Measurements from ENCODE around the gene ZRANB1. TPM values are rescaled to one million over a fixed set of nuclear protein-coding genes. Genes with fewer than 3 reads are reported as not detected.

The ZRANB1 gene
- total RNA-seq, 3 donors from 2014 or later = 12.4 to 13.3 (median 13.0) TPM

DNA sequence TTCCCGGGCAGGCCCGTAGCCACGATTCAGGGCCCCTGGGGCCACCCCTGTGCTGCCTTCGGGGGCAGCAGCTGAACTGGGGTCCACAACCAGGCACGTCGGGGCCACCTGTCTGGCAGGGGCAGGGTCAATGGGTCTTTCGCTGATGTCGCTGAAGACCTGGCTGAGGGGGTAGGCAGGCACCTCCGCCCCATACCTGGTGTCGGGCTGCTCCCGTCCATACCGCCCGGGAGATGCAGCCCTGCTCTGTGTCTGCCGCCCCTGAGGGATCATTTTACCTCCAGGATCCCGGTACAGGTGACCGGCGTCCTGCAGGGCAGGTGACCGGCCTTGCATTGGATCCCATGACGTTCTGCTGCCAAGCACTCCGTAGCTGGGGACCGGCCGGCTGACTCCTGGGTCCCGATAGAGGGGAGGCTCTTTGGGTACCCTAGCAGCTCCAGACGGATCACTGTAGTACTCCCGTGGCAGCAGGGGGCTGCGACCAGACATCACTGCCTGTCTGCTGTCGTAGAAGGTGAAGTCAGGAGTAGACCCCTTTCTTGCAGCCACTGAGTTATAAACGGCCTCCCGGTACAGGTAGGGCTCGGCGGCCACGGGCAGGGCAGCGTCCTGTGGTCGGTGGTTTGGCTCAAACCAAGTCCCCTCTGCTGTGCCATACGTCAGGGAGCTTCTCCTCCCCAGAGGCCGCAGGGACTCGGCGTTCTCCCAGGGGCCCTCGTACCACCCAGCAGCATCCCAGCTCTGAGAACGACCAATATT, 85.2 kb downstream of the ZRANB1 start:
- DNase-seq (no peak), ATAC-seq (no peak)
- Mint-ChIP-seq H3K4me3 (no peak overlapping the region), H3K27me3 (ENCODE audit: low read depth) (no peaks in the 10 kb centered on the region), H3K4me1 (ENCODE audit: low read depth) (no peaks in the 10 kb centered on the region), H3K36me3 (ENCODE audit: insufficient read depth) (no peaks in the 10 kb centered on the region), H3K9me3 (no peaks in the 10 kb centered on the region)

DNA sequence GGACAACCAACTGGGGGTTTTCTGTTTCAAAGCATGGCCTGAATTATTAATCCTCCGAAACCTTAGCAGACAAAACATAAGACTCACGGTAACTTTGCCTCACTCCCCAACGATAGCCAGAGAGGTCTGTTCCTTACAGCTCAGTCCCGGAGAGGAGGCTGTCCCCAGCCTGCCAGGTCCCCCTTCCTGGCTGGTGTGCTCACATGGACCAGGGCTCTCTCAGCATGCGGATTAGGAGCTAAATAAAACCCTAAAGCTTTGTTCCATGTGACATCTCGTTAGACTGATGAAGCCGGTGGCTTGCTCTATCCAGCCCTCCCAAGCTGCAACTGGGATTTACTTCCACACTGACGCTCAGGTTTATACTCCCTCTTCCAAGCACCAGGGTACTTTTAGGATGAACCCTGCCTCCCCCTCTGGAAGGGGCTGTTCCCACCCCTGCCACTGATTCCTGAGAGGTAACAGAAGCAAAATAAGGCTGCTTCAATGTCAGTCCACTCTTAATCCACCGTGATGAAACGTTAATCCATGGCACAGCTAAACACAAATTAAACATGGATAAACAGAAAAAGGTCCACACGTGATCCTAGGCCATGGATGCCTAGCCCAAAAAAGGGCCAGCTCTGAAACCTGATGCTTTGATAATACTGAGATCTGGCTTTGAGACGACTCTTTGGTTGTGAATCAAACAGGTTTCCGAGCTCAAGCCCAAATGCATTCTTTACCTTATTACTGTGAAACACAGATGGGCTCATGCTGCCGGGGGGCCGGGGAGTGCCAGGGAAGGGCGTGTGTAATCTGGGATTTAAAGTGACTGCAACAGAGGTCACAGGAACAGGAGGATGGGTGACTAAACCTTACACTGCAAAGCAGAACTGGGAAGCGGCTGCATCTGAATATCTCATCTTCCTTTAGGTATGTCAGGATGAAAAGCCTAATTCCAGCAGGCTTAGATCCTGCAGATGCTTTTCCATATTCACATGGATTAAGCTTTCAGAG, 86.2 kb downstream of the ZRANB1 start:
- Mint-ChIP-seq H3K36me3 (ENCODE audit: insufficient read depth) (no peaks in the 10 kb centered on the region), H3K9me3 (no peaks in the 10 kb centered on the region), H3K4me1 (ENCODE audit: low read depth) (no peaks in the 10 kb centered on the region), H3K4me3 (no peak overlapping the region), H3K27me3 (ENCODE audit: low read depth) (no peaks in the 10 kb centered on the region)
- DNase-seq (no peak), ATAC-seq (no peak)

DNA sequence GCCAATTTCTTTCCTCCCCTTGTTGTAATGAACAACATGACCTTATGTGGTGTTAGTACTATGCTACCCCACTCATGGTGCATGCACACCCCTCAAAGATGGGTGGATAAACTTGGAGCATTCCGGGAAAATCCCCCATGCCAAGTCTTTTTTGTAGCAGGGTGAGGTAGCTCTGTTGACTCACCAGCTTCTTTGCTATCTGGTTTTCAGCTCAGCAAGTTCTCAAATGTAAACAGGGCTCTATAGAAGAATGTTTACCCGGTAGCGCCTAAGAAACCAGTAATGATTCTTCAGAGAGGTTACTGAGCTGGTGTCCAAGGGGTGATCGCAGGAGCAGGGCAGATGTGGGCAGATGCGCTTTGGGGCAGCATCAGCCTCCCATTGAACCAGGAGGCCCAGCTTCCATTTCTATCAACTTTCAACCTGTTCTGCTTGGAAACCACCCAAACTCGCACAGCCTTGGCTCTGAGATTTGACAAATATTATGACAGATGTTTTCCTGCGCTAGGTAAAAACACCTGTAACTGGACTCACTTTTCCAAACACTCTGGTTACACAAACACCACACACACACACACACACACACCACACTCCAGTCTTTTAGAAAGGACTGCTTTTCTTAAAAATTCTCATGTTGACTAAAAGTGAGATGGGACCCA, 87.8 kb downstream of the ZRANB1 start:
- H3K27me3 Mint-ChIP-seq (ENCODE audit: low read depth) = no peaks in the 10 kb centered on the region
- no peak for ATAC-seq

DNA sequence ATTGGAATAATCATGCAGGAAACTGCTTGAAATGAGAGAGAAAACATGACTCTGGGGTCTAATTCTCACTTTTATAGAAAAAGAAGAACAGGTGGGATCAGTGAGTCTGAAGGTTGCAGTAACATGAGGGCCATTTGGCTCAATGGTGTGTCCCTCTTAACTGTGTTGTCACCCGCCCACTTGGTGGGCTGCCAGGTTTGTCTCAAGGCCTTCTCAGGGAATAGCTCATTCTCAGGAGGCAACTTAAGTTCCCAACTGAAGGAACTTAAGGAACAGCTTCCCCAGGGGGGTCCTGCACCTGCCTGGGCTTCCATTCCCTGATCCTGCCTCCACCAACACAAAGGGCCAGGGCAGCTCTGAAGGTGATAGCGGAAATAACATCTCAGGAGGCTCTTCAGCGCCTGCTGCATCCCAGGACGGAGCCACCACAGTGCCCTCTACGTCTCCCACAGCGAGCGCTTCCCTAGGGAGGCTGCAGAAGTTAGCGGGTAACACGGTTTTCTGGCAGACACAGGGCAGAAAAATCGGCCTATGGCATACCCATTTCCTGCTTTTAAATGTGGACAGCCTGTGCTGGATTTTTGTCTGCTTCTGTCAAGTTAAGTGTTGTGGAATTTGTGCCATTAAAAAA, 88.8 kb downstream of the ZRANB1 start:
- H3K36me3 Mint-ChIP-seq (ENCODE audit: insufficient read depth) = no peaks in the 10 kb centered on the region
- H3K4me1 Mint-ChIP-seq (ENCODE audit: low read depth) = no peaks in the 10 kb centered on the region
- no peaks in the 10 kb centered on the region for H3K9me3 Mint-ChIP-seq
- H3K27me3 Mint-ChIP-seq (ENCODE audit: low read depth) = peaks cover 1% of the 10 kb centered on the region
- no peak for ATAC-seq
- no peak for DNase-seq
- no peak overlapping the region for H3K4me3 Mint-ChIP-seq

More for the DNA sequence above, 87.8 kb downstream of the ZRANB1 start:
- Mint-ChIP-seq H3K4me3 (no peak overlapping the region), H3K4me1 (ENCODE audit: low read depth) (no peaks in the 10 kb centered on the region), H3K36me3 (ENCODE audit: insufficient read depth) (no peaks in the 10 kb centered on the region), H3K9me3 (no peaks in the 10 kb centered on the region)
- DNase-seq = no peak

DNA sequence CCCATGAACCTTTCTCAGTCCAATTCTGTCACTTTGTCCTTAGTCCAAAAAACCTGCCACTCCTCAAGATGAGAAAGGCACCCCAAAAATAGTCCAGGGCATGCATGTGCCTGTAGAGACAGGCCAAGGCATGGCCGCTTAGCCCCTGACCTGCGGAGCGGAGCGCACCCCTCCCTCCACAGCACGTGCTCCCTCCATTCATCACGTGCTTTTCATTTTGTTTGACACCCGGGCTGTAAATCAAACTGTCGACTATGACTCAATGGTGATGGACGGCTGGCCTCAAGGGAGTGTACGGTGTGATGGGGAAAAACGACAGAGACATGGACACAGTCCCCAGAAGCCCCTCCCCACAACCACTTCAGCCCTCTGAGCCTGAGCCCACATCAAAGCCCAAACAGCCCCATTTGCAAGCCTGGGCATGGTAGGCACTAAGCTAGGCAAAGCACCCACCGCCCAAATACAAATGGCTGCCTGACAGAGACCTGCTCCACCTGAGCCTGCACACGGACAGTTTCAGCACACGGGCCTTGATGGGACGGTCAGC, 90.6 kb downstream of the ZRANB1 start:
- Mint-ChIP-seq H3K4me3 (no peak overlapping the region), H3K9me3 (no peaks in the 10 kb centered on the region), H3K4me1 (ENCODE audit: low read depth) (no peaks in the 10 kb centered on the region), H3K27me3 (ENCODE audit: low read depth) (peaks cover 1% of the 10 kb centered on the region), H3K36me3 (ENCODE audit: insufficient read depth) (no peaks in the 10 kb centered on the region)
- no peak for DNase-seq
- ATAC-seq = no peak

DNA sequence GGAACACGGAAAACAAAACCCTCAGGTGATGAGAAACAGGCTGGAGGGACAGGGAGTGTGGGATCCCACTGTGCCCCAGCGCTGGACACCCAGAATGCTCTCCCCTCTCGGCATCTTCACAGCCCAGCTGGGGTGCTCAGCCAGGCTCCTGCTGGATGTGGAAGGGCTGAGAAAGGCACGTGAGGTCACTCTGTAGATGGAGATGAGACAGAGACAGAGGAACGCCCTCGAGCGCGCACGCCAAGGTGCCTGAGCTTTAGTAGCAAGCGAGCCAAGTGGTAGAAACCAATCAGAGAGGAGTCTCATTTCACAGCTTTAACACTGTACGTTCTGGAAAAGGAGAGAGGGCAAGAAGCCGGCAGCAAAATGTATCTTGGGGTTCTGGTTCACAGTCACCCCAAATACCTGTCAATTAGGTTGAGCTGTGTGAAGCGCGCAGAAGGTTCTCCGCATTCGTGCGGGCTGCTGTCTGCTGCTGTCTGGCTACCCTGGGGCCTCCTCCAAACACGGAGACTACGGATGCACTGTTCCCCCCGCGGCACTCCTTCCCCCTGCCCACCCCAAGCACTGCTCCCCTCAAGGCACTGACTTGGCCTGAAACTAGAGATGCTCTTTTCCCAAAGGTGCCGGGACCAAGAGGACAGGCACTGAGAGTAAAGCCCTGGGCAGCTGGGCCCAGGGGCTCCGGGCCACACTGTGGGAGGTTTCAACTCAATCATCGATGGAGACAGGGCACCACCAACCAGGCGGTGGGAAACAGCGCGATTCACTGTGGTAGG, 91.4 kb downstream of the ZRANB1 start:
- Mint-ChIP-seq H3K27me3 (ENCODE audit: low read depth) (peaks cover 1% of the 10 kb centered on the region), H3K9me3 (no peaks in the 10 kb centered on the region), H3K4me3 (no peak overlapping the region), H3K36me3 (ENCODE audit: insufficient read depth) (no peaks in the 10 kb centered on the region), H3K4me1 (ENCODE audit: low read depth) (no peaks in the 10 kb centered on the region)
- ATAC-seq (no peak), DNase-seq (no peak)

DNA sequence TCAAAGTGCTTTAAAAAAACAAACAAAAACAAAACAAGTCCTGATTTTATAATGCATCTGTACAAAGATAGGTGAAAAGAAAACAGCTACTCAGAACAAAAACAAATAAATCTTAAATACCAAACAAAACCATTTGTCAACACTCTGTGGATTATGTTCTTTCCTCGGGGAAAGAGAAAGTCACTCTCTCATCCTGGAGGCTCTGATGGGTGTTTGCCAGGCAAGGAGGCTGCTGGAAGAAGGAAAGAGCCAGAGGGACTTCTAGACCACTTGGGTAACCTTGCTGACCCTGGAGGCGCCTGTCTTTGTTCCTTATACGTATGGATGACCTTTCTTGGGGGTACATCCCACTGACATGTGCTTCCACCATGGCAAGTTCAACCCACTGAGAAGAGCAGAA, 92.8 kb downstream of the ZRANB1 start:
- H3K4me3 Mint-ChIP-seq = no peak overlapping the region
- peaks cover 1% of the 10 kb centered on the region for H3K27me3 Mint-ChIP-seq (ENCODE audit: low read depth)
- no peaks in the 10 kb centered on the region for H3K36me3 Mint-ChIP-seq (ENCODE audit: insufficient read depth)
- DNase-seq = no peak
- ATAC-seq = no peak
- no peaks in the 10 kb centered on the region for H3K9me3 Mint-ChIP-seq
- H3K4me1 Mint-ChIP-seq (ENCODE audit: low read depth) = no peaks in the 10 kb centered on the region

DNA sequence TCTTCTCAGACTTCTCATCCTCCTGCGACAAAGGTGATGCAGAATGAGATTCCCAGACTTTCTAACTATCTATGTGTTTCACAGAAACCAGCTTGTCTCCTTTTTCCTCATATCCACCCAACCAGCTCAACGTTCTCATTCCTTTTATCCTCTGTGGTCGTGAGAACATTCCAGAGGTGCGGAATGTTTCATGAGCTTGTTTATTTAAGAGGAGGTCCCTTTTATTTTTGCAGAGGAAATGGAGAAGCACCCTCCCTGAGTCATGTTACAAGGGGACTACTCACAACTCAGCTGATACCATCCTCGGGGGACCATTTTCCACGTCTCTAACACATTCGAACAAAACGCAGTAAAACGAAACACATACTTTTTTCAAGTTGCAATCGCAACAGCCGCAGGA, 93.2 kb downstream of the ZRANB1 start:
- ATAC-seq (no peak), DNase-seq (no peak)
- Mint-ChIP-seq H3K36me3 (ENCODE audit: insufficient read depth) (no peaks in the 10 kb centered on the region), H3K9me3 (no peaks in the 10 kb centered on the region), H3K4me3 (no peak overlapping the region), H3K27me3 (ENCODE audit: low read depth) (peaks cover 1% of the 10 kb centered on the region), H3K4me1 (ENCODE audit: low read depth) (no peaks in the 10 kb centered on the region)

DNA sequence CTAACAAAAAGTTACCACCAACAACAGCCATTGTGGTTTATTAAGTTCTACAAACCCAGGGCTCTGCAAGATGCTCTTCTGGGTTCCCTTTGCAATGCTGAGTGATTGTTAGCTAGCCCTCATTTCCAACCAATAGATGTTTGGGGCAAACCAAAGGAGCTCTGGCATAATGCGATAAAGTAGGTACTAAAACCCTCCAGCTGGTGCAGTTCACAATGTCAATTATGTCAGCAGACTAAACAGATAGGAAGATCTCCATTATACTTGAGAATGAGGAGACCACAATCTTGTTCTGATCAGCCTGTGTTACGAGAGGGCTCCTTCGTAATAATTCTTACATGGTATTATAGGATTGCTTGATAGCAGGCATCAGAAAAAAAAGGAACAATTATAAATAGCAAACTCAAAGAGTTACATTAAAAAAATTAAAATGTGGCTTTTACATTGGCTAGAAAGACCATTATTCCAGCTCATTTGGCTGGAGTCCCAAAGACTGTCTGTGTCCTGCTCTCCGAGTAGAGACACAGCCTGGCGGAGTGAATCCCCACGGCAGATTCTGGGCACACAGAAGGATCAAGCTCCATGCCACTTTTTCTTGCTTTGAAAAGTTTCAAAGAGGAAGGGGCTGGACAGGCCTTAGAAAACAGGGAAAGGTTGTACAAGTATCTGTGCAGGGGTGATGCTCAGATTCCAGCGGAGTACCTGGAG, 93.8 kb downstream of the ZRANB1 start:
- ATAC-seq (no peak), DNase-seq (no peak)
- no peaks in the 10 kb centered on the region for H3K9me3 Mint-ChIP-seq
- no peaks in the 10 kb centered on the region for H3K36me3 Mint-ChIP-seq (ENCODE audit: insufficient read depth)
- no peaks in the 10 kb centered on the region for H3K4me1 Mint-ChIP-seq (ENCODE audit: low read depth)
- peaks cover 1% of the 10 kb centered on the region for H3K27me3 Mint-ChIP-seq (ENCODE audit: low read depth)
- H3K4me3 Mint-ChIP-seq = no peak overlapping the region

DNA sequence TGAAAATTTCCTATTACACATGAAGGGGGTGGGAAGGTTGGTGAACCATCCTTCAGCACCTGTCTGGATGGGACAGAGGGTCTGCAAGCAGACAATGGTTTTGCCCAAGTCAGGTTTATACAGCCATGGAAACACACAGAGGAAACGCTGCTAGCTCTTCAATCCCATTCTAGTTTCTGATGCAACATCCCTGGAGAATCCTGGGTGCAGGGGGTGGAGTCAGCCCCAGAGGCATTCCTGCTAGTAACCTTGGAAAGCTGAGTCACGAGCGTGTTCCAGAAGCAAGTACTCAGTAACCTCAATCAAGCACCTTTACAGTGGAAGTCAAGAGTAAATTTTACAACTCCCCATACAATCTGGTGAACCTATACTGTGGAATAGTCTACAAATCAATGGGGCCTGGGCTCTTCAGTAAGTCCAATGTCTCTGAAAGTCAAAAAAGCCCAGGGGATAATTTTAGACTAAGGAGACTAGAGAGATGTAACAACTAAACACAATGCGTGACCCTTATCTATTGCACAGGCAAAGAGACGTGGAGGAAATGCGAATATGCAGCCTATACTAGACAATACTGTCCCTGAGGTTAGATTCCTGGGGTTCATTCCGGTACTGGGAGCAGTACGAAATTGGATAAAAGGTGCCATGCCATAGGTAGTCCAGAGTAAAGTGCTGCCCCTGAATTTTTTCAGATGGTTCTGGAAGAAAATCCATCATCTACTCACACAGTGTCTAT, 95.4 kb downstream of the ZRANB1 start:
- ATAC-seq (no peak), DNase-seq (no peak)
- Mint-ChIP-seq H3K4me1 (ENCODE audit: low read depth) (no peaks in the 10 kb centered on the region), H3K9me3 (no peaks in the 10 kb centered on the region), H3K27me3 (ENCODE audit: low read depth) (peaks cover 1% of the 10 kb centered on the region), H3K36me3 (ENCODE audit: insufficient read depth) (no peaks in the 10 kb centered on the region), H3K4me3 (no peak overlapping the region)

All from activated T-cell treated with anti-CD3 and anti-CD28 coated beads, Interleukin-2, amount 50 U/mL, for 4 hours (primary cell).